GM21515 (cell line): ENCODE measurements around the gene TRIP6.
A peak's percentile ranks its signal among the peaks of the same experiment; 100 is the strongest.

ENCODE experiments used
- ATAC-seq: cut with Tn5 transposase; IDR thresholded peaks from one replicate; pipeline ENCODE4 v1.9.1; 2021; ENCODE audit not compliant: unreplicated experiment

TRIP6 gene

GRCh38 chr7:100873599-100874299 lies 6.6 kb downstream of the TRIP6 start:
- ATAC-seq: no peak

DNA sequence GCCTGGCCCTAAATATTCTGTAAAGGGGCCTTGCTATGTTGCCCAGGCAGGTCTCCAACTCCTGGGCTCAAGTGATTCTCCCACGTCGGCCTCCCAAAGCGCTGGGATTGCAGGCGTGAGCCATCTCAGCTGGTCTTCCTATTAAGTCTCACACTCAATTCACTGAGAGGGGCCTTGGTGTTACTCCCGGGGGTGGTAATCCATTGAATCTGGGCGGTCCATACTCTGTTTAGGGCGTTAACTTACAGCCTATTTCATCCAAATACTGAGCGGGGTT lies 7.1 kb downstream of the TRIP6 start:
- no peak for ATAC-seq

- ATAC-seq: peak; percentile 86
These were observed 7.6 kb downstream of the TRIP6 start, which contains the start of gene SRRT for GRCh38 chr7:100874577-100875355. SRRT (plus strand) TSS chr7:100875103; CDS start chr7:100875591, 488 bp downstream.

- peak; percentile 27 for ATAC-seq
These were observed 8.2 kb downstream of the TRIP6 start for GRCh38 chr7:100875356-100875751.

GRCh38 chr7:100878013-100878412 lies 10.8 kb downstream of the TRIP6 start:
- no peak for ATAC-seq

DNA sequence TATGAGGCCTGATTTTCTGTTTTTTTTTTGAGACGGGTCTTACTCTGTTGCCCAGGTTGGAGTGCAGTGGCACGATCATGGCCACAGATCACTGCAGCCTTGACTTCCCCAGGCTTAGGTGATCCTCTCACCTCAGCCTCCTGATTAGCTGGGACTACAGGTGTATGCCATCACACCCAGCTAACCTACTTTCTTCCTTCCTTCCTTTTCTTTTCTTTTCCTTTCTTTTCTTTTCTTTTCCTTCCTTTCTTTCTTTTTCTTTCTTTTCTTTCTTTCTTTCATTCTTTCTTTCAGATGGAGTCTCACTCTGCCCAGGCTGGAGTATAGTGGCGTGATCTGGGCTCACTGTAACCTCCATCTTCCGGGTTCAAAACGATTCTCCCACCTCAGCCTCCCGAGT lies 11.5 kb downstream of the TRIP6 start:
- no peak for ATAC-seq

DNA sequence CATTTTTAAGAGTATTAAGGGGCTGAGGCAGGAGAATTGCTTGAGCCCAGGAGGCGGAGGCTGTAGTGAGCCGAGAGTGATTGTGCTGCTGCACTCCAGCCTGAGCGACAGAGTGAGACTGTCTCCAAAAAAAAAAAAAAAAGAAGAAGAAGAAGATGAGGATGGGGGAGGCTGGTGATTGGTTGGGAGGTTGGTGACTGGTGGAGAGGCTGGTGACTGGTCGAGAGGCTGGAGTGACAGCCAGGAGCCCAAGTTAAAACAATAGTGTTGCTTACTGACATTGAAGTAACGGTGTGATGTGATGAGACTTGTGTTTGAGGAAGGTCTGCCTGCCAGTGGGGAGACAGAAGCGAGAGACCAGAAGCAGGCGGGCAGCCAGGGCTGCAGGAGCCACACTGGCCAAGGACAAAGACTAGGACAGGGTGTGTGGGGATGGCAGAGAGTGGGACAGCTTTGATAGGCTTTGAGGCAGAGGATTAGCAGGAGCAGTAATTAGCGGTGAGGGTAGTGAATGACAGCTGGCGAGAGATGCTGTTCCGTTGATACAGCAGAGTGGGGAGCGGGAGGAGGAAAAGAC lies 12.6 kb downstream of the TRIP6 start:
- no peak for ATAC-seq

- ATAC-seq: no peak
These were observed 13.5 kb downstream of the TRIP6 start for GRCh38 chr7:100880645-100881044.

DNA sequence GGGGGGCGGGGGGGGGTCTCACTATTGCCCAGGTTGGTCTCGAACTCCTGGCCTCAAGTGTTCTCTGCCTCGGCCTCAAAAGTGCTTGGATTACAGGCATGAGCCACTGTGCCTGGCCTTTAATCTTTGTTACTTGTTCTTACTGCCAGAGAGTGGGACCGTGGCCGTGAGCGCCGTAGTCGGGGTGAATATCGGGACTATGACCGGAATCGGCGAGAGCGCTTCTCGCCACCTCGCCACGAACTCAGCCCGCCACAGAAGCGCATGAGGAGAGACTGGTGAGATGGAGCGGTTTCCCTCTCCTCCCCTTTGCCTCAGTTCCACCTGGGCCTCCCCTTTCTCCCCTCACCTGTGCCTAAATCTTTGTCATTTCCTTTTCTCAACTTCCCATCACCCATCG lies 13.9 kb downstream of the TRIP6 start:
- ATAC-seq: no peak

DNA sequence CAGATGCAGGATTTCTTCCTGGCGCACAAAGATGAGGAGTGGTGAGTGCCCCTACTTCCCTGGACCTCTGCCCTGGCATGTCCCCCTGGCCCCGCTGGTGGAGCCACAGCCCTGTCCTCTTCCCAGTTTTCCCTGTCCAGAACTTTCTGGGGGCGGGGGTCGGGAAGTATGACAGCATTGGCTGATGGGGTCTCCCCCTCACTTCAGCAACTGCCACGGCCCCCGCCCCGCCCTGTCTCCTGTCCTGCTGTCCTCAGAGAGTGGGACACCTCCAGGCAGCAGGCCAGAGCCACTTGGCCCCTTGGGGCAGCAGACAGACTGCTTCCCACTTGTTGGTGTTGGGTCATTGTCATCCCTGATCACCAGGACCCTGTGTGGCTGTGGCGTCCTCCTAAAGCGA lies 15.0 kb downstream of the TRIP6 start:
- no peak for ATAC-seq

DNA sequence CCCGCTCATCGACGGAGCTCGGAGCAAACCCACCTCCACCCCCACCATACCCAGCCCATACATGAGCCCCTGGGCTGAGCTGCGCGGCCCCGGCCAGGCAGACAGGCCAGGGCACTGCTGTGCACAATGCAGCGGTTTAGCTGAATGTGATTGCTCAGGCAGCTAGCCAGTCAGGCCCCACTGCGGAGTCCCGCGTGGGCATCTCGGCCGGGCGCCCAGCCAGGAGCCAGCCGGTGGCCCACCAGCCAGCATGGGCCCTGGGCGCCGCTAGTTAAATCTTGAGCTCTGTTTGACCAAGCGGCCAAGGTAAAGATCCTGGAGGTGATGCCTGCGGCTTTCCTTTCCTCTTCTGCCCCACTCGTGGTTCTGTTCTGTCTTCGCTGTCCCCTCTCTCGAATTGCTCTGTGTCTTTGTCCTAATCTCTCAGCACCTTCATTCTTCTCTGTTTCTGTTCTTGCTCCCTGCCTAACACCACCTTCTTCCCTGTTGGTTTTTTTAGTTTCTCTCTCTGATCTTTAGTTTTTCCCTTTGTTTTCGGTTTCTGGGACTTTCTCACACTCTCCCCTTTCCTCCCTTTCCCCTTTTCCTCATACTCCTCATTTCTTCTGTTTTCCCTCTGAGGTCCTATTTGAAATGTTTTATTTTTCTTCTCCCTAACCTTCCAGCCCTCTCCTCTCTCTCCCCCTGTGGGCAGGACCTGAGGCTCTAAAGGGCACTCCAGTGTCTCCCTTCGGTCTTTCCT lies 15.8 kb downstream of the TRIP6 start:
- ATAC-seq: no peak

DNA sequence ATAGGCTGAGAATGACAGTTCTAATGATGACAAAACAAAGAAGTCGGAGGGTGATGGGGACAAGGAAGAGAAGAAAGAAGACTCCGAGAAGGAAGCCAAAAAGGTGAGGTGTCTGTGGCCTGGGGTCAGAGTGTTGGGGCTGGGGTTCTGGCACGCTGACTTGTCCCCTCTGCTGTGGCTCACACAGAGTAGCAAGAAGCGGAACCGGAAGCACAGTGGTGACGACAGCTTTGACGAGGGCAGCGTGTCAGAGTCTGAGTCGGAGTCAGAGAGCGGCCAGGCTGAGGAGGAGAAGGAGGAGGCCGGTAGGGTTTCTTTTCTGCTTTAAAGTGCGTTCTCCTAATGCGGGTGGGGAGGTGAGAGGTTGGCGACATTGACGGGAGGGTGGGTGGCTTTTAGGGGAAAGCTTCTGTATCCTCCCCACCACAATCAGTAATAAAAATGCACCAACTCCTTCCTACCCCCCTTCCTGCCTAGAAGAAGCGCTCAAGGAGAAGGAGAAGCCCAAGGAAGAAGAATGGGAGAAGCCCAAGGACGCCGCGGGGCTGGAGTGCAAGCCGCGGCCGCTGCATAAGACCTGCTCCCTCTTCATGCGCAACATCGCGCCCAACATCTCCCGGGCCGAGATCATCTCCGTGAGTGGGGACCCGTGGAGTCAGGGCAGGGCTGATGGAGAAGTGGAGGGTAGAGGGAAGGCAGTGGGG lies 17.7 kb downstream of the TRIP6 start:
- no peak for ATAC-seq

DNA sequence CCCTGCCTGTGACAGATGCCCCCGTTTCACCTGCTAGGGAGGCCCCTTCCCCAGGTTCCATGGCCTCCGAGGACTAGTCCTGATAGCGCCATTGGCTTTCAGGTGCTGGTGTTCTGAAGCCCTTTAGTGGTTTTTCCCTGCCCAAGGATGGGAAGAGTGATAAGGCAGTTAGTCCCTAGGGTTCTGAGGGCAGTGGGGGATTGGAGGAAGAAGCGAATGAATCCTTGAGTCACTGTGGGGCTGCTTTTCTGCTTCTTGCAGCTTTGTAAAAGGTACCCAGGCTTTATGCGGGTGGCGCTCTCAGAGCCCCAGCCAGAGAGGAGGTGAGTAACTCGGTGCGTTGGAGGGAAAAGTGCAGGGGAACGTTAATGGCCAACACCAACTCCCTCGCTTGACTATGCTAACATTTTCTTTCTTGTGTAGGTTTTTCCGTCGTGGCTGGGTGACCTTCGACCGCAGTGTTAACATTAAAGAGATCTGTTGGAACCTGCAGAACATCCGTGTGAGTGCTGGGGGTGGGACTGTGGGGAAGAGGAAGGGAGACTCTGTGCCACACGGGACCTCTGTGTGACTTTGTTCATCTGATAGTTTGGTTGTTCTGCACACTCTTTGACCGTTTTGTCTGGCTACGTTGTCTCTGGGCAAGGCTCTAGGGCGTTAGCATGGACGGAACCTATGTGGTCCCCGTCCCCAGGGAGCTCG lies 18.4 kb downstream of the TRIP6 start:
- ATAC-seq: no peak

DNA sequence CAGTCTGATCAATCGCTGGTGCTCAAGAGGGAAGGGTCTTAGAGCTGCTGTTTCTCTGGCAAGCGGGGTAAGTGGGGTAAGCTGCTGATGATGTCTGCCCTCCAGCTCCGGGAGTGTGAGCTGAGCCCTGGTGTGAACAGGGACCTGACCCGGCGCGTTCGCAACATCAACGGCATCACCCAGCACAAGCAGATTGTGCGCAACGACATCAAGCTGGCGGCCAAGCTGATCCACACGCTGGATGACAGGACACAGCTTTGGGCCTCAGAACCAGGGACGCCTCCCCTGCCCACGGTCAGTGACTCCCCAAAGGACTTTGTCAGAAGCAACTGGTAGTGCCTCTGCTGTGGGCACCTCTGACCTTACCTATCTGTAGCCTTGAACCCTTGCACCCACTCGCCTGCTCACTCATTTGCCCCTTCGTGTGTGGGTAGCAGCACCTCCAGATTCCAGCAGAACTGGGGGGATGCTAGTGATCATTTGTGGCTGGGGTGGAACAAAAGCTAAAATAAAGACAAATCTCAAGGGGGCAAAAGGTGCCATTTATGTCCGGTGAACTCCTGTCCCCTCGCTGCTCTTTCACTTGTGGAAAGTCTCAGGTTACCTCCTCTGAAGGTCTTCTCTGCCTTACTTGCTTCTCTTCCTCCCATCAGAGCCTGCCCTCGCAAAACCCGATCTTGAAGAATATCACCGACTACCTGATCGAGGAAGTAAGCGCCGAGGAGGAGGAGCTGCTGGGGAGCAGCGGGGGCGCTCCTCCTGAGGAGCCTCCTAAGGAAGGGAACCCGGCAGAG lies 19.2 kb downstream of the TRIP6 start:
- ATAC-seq: no peak

GRCh38 chr7:100886936-100887515 lies 19.8 kb downstream of the TRIP6 start:
- ATAC-seq: no peak

GRCh38 chr7:100887516-100888290 lies 20.5 kb downstream of the TRIP6 start:
- peak; percentile 38 for ATAC-seq

DNA sequence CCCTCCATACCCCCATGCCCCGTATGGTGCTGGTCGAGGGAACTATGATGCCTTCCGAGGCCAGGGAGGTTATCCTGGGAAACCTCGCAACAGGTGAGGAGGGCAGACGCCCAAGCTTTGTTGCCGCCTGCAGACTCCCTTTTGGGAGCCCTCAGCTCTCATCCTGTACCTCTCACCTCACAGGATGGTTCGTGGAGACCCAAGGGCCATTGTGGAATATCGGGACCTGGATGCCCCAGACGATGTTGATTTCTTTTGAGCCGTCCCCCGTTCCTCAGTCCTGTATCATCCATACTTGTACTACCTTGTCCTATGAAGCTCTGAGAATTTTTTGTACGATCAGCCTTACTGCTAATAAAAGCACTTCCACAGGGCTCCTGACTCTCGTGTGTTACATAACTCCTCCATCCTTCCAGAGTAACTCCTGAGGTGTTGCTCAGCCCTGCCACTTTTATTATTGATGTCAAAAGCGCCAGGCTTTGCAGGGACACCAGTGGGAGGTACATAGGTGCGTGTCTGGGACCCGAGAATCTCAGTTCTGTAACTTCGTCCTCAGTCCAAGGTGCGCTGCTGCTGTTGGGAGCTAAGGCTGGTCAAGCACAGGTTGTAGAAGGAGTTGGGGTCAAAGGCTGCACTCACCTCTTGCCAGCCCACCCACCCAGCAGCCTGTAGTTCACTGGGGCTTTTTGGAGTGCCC lies 21.3 kb downstream of the TRIP6 start:
- ATAC-seq: no peak
